ENCODE data around the gene RNU1-3.
"Not testable (repeated sequence)": the region's sequence is repeated elsewhere in the genome, so short reads cannot be mapped to it uniquely, and the experiment has no call there.

Gene RNU1-3

GRCh38 chr1:16648756-16649155 lies 18.0 kb downstream of the RNU1-3 start:
- not testable (repeated sequence) for H3K4me3 ChIP-seq (replicated peaks in 1 of 2; ENCODE audit: low read depth in 2 of 2, low read length in 2 of 2); DNase-seq (ENCODE audit: low read depth in 2 of 2)

GRCh38 chr1:16648250-16648649 lies 18.5 kb downstream of the RNU1-3 start:
- DNase-seq (ENCODE audit: low read depth in 2 of 2); H3K4me3 ChIP-seq (replicated peaks in 1 of 2; ENCODE audit: low read depth in 2 of 2, low read length in 2 of 2): not testable (repeated sequence)

- not testable (repeated sequence) for DNase-seq (ENCODE audit: low read depth in 2 of 2); H3K4me3 ChIP-seq (replicated peaks in 1 of 2; ENCODE audit: low read depth in 2 of 2, low read length in 2 of 2)
Measured at GRCh38 chr1:16647179-16648176, 19.3 kb downstream of the RNU1-3 start.

GRCh38 chr1:16646716-16647115 lies 20.0 kb downstream of the RNU1-3 start:
- not testable (repeated sequence) for H3K4me3 ChIP-seq (replicated peaks in 1 of 2; ENCODE audit: low read depth in 2 of 2, low read length in 2 of 2); DNase-seq (ENCODE audit: low read depth in 2 of 2)

GRCh38 chr1:16646061-16646664 lies 20.6 kb downstream of the RNU1-3 start:
- DNase-seq (ENCODE audit: low read depth in 2 of 2); H3K4me3 ChIP-seq (replicated peaks in 1 of 2; ENCODE audit: low read depth in 2 of 2, low read length in 2 of 2): not testable (repeated sequence)

GRCh38 chr1:16645271-16646060 lies 21.3 kb downstream of the RNU1-3 start:
- H3K4me3 ChIP-seq (replicated peaks in 1 of 2; ENCODE audit: low read depth in 2 of 2, low read length in 2 of 2): peak overlapping the region in 1 of 2 donors; percentile 70
- DNase-seq (ENCODE audit: low read depth in 2 of 2): not testable (repeated sequence)

- DNase-seq (ENCODE audit: low read depth in 2 of 2): peak; percentile 97 to 98
- TF ChIP-seq CTCF (IDR thresholded peaks at IDR 0.05; ENCODE audit: low read depth, low read length): peak; percentile 44
Measured at GRCh38 chr1:16644482-16645270, 22.1 kb downstream of the RNU1-3 start.

GRCh38 chr1:16644193-16644481 lies 22.6 kb downstream of the RNU1-3 start:
- DNase-seq (ENCODE audit: low read depth in 2 of 2): no peak
- TF ChIP-seq CTCF (IDR thresholded peaks at IDR 0.05; ENCODE audit: low read depth, low read length): no peak
- peak overlapping the region; percentile 68 to 70 for H3K4me3 ChIP-seq (replicated peaks in 1 of 2; ENCODE audit: low read depth in 2 of 2, low read length in 2 of 2)

More at GRCh38 chr1:16644482-16645270, 22.1 kb downstream of the RNU1-3 start:
- H3K4me3 ChIP-seq (replicated peaks in 1 of 2; ENCODE audit: low read depth in 2 of 2, low read length in 2 of 2): peak overlapping the region; percentile 68 to 70

- peak; percentile 27 for DNase-seq (ENCODE audit: low read depth in 2 of 2)
Measured at GRCh38 chr1:16643476-16644192, 23.1 kb downstream of the RNU1-3 start.

GRCh38 chr1:16643001-16643411 lies 23.7 kb downstream of the RNU1-3 start:
- DNase-seq (ENCODE audit: low read depth in 2 of 2): not testable (repeated sequence)
- H3K4me3 ChIP-seq (replicated peaks in 1 of 2; ENCODE audit: low read depth in 2 of 2, low read length in 2 of 2): peak overlapping the region in 1 of 2 donors; percentile 1

More at GRCh38 chr1:16643476-16644192, 23.1 kb downstream of the RNU1-3 start:
- H3K4me3 ChIP-seq (replicated peaks in 1 of 2; ENCODE audit: low read depth in 2 of 2, low read length in 2 of 2): peak overlapping the region; percentile 68 to 70

GRCh38 chr1:16642025-16642966 lies 24.5 kb downstream of the RNU1-3 start:
- not testable (repeated sequence) for DNase-seq (ENCODE audit: low read depth in 2 of 2); H3K4me3 ChIP-seq (replicated peaks in 1 of 2; ENCODE audit: low read depth in 2 of 2, low read length in 2 of 2)

GRCh38 chr1:16641159-16641975 lies 25.4 kb downstream of the RNU1-3 start:
- not testable (repeated sequence) for H3K4me3 ChIP-seq (replicated peaks in 1 of 2; ENCODE audit: low read depth in 2 of 2, low read length in 2 of 2); DNase-seq (ENCODE audit: low read depth in 2 of 2)
